Measurements from ENCODE around the gene ZAR1L. TPM values are rescaled to one million over a fixed set of nuclear protein-coding genes. Genes with fewer than 3 reads are reported as not detected.

Gene ZAR1L
- polyA plus RNA-seq, 2 of the 4 experiments (the other 2 are of a cell fraction), result not detected

DNA sequence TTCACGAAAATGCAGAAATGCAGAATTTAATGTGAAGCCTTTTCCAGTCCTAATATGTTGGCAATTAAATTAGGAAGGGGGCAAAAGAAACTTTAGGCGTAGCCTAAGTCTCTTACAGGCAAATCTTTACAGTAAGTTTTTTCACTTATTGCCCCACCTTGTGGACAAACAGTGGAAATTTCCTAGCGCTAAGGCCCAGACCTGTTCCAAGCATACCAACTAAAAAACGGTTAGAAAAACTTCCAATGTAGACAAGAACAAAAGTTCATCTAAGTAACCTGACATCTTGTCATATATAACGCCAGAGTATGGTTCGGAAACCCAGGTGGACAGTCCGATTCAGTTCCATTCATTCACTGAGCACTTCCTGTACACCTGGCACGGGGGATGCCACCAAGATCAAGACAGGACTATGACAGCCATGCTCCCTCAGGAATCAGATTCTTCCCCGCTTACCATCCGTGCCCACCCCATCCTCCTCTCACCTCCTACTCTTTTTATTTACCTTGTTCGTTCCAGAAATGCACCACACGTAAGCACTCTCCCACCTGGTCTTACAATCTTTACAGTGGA is 4.9 kb downstream of the ZAR1L start:
- no peak overlapping the region for H3K4me3 ChIP-seq
- H3K27ac ChIP-seq, result no peak overlapping the region
- no peak for FAIRE-seq
- peaks cover 3% of the 10 kb centered on the region; the same call in 1 of the 3 replicates for H3K4me1 ChIP-seq
- ATAC-seq, result peak; percentile 81 to 92
- peak overlapping the region; percentile 64 for H3K4me2 ChIP-seq
- ChIA-PET POLR2A (no interaction called here), CTCF (interaction anchor here (1.2 to 2.1 kb wide), 2 partner anchors 8 to 401 kb away, joined by 4 to 13 read pairs; no protein-coding TSS in a partner anchor)
- peak; percentile 5 to 49 for DNase-seq (ENCODE audit: low read depth in 1 of 2, low spot score in 1 of 2)
- H3K9me3 ChIP-seq, result no peaks in the 10 kb centered on the region
- 23% methylated on average over 12 of the region's 12 CpGs for WGBS (ENCODE audit: missing lambda C conversion rate)
- TF ChIP-seq HDAC2 (IDR thresholded peaks at IDR 0.05) (no peak), MAFK (IDR thresholded peaks at IDR 0.05; ENCODE audit: partially characterized antibody) (no peak), HEYL (CRISPR knock-in tag; IDR thresholded peaks at IDR 0.05) (no peak), POLR2AphosphoS2 (conservative IDR thresholded peaks at IDR 0.05; ENCODE audit: low read length) (no peak), JUNB (IDR thresholded peaks at IDR 0.05) (no peak), SMC3 (IDR thresholded peaks at IDR 0.05) (peak; percentile 67), NFE2L2 (conservative IDR thresholded peaks at IDR 0.05; ENCODE audit: low read length) (no peak), JUN (IDR thresholded peaks at IDR 0.05) (no peak), EHF (CRISPR knock-in tag; IDR thresholded peaks at IDR 0.05) (no peak), CHD4 (IDR thresholded peaks at IDR 0.05; ENCODE audit: borderline replicate concordance) (no peak), RAD21 (conservative IDR thresholded peaks at IDR 0.05 in 1 of 2, IDR thresholded peaks at IDR 0.05 in 1 of 2) (peak; percentile 45 to 61; a peak in 4 of 5 replicates), EHMT2 (IDR thresholded peaks at IDR 0.05; ENCODE audit: low read depth) (no peak), NR3C1 (IDR thresholded peaks at IDR 0.05) (no peak)
- TF ChIP-seq, protein P1, sequence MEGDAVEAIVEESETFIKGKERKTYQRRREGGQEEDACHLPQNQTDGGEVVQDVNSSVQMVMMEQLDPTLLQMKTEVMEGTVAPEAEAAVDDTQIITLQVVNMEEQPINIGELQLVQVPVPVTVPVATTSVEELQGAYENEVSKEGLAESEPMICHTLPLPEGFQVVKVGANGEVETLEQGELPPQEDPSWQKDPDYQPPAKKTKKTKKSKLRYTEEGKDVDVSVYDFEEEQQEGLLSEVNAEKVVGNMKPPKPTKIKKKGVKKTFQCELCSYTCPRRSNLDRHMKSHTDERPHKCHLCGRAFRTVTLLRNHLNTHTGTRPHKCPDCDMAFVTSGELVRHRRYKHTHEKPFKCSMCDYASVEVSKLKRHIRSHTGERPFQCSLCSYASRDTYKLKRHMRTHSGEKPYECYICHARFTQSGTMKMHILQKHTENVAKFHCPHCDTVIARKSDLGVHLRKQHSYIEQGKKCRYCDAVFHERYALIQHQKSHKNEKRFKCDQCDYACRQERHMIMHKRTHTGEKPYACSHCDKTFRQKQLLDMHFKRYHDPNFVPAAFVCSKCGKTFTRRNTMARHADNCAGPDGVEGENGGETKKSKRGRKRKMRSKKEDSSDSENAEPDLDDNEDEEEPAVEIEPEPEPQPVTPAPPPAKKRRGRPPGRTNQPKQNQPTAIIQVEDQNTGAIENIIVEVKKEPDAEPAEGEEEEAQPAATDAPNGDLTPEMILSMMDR (IDR thresholded peaks at IDR 0.05), result peak; percentile 63
- TF ChIP-seq, protein P2, sequence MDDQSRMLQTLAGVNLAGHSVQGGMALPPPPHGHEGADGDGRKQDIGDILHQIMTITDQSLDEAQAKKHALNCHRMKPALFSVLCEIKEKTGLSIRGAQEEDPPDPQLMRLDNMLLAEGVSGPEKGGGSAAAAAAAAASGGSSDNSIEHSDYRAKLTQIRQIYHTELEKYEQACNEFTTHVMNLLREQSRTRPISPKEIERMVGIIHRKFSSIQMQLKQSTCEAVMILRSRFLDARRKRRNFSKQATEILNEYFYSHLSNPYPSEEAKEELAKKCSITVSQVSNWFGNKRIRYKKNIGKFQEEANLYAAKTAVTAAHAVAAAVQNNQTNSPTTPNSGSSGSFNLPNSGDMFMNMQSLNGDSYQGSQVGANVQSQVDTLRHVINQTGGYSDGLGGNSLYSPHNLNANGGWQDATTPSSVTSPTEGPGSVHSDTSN (IDR thresholded peaks at IDR 0.05), result no peak
- TF ChIP-seq, protein P3, sequence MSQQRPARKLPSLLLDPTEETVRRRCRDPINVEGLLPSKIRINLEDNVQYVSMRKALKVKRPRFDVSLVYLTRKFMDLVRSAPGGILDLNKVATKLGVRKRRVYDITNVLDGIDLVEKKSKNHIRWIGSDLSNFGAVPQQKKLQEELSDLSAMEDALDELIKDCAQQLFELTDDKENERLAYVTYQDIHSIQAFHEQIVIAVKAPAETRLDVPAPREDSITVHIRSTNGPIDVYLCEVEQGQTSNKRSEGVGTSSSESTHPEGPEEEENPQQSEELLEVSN (IDR thresholded peaks at IDR 0.05; ENCODE audit: borderline replicate concordance, low read depth), result no peak
- TF ChIP-seq, protein P4, sequence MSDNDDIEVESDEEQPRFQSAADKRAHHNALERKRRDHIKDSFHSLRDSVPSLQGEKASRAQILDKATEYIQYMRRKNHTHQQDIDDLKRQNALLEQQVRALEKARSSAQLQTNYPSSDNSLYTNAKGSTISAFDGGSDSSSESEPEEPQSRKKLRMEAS (IDR thresholded peaks at IDR 0.05), result no peak
- TF ChIP-seq, protein P5, sequence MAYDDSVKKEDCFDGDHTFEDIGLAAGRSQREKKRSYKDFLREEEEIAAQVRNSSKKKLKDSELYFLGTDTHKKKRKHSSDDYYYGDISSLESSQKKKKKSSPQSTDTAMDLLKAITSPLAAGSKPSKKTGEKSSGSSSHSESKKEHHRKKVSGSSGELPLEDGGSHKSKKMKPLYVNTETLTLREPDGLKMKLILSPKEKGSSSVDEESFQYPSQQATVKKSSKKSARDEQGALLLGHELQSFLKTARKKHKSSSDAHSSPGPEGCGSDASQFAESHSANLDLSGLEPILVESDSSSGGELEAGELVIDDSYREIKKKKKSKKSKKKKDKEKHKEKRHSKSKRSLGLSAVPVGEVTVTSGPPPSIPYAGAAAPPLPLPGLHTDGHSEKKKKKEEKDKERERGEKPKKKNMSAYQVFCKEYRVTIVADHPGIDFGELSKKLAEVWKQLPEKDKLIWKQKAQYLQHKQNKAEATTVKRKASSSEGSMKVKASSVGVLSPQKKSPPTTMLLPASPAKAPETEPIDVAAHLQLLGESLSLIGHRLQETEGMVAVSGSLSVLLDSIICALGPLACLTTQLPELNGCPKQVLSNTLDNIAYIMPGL (CRISPR knock-in tag; IDR thresholded peaks at IDR 0.05; ENCODE audit: borderline replicate concordance), result no peak

DNA sequence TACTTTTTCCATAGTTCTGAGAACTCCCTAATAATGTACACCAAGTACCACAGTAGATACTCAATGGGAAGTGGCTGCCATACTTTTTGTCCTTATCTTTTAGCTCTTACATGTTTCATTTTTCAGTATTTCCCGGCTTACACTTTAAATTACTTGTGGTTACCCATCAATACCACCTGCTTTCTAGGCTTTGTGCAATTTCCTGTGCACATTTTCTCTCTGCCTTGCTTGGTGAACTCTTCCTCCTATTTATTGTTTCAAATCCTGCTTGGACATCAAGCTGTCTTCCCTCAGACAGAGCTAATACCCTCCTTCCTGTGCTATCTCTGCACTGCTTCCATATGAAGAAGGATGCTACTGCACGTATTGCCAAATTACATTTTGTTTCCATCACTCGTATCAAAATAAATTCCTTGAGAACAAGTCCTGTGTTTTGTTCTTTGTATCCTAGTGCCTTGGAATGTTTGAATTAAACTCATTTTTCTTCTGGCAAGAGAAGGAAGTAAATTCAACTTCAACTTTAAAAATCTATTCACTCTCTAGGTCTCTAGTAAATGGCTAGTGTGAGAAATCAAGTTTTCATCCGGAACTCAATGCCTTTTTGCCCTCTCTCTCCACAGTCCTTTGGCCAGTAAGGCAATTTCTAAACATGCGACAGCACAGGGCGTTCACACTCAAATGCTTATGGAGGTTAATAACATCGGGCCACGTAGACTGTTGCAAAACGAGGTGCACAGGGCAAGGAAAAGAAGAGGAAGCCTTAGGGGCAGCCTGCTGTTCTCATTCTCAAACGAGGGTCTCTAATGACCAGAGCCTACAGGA is 5.6 kb downstream of the ZAR1L start:
- no peak for DNase-seq (ENCODE audit: low read depth in 1 of 2, low spot score in 1 of 2)
- 33% methylated on average over 10 of the region's 10 CpGs for WGBS (ENCODE audit: missing lambda C conversion rate)
- peak; percentile 44 to 65; a peak in 4 of 6 replicates for ATAC-seq
- ChIA-PET POLR2A (no interaction called here), CTCF (interaction anchor here (1.3 to 2.1 kb wide), 2 partner anchors 287 to 399 kb away, joined by 3 to 9 read pairs; no protein-coding TSS in a partner anchor)
- H3K4me1 ChIP-seq, result no peaks in the 10 kb centered on the region
- H3K9me3 ChIP-seq, result no peaks in the 10 kb centered on the region
- H3K4me2 ChIP-seq, result peak overlapping the region; percentile 64
- FAIRE-seq, result no peak
- no peak overlapping the region for H3K4me3 ChIP-seq
- H3K27ac ChIP-seq, result no peak overlapping the region
- TF ChIP-seq, protein P6, sequence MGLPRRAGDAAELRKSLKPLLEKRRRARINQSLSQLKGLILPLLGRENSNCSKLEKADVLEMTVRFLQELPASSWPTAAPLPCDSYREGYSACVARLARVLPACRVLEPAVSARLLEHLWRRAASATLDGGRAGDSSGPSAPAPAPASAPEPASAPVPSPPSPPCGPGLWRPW (IDR thresholded peaks at IDR 0.05), result no peak
- TF ChIP-seq HOXB13 (CRISPR knock-in tag; IDR thresholded peaks at IDR 0.05; ENCODE audit: low read depth) (no peak), CBX2 (IDR thresholded peaks at IDR 0.05; ENCODE audit: borderline replicate concordance, low read depth) (no peak), ZFP36 (IDR thresholded peaks at IDR 0.05; ENCODE audit: borderline replicate concordance, partially characterized antibody) (no peak), TFCP2L1 (CRISPR knock-in tag; IDR thresholded peaks at IDR 0.05) (no peak)
- TF ChIP-seq, protein P5 (CRISPR knock-in tag; IDR thresholded peaks at IDR 0.05; ENCODE audit: borderline replicate concordance), result no peak

Data from A549 (cell line).